ENCODE results near the gene SNRPA.
A peak's percentile ranks its signal among the peaks of the same experiment; 100 is the strongest.
"Not testable (repeated sequence)": the region's sequence is repeated elsewhere in the genome, so short reads cannot be mapped to it uniquely, and the experiment has no call there.

Gene SNRPA

DNA sequence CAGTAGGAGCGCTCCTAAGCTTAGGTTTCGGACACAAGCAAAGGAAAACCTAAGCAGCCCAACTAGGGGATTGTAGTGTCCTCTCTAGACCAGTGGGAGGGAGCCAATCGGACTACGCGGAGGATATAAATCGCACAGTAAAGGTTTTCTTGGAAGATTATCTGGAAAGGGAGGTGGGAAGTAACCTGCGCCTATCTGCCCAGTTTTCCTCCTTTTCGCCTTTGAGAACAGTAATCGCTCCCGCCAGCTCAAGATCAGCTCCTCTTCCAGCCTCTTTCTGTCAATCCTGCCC, 26.6 kb downstream of the SNRPA start:
- no peak for DNase-seq (ENCODE audit: low spot score)

DNA sequence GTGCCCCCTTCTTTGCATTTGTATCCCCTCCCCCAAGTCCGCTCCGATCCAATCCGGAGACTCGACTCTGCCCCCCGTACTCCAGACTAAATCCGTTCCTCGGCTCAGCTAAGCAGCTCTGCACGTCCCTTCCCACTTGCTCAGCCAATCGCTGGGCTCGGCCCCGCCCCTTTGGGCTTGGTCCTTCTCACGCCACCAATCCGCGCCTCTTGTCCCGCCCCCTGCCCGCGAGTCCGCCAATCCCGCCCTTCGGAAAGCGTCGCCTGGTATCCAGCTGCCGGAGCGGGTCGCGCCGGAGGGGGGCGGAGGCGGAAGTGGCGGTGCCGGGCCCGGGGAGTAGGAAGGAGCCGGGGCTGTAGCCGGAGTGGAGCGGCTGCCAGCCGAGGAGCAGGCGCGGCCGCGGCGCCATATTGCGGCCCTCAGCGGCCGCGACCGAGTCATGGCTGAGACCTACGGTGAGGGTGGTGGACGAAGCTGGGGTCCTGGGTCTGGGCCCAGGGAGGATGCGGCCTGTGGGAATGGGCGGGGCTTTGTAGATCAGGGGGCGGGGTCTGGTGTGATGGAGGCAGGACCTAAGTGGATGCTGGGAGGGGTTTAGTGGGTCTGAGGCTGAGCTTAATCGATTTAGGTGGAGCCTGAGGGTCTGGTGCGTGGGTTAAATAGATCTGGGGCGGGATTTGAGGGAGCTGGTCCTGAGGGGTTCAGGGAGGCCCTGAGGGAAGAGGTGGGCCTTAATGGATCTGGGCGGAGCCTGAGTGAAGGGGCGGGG, 27.1 kb downstream of the SNRPA start, which contains the start of gene RAB4B:
Gene RAB4B, plus strand, starts transcription at position 311 of the 769 bp plus-strand sequence. Its CDS starts 129 bp downstream, at position 440.
- peak; percentile 100 for DNase-seq (ENCODE audit: low spot score)

DNA sequence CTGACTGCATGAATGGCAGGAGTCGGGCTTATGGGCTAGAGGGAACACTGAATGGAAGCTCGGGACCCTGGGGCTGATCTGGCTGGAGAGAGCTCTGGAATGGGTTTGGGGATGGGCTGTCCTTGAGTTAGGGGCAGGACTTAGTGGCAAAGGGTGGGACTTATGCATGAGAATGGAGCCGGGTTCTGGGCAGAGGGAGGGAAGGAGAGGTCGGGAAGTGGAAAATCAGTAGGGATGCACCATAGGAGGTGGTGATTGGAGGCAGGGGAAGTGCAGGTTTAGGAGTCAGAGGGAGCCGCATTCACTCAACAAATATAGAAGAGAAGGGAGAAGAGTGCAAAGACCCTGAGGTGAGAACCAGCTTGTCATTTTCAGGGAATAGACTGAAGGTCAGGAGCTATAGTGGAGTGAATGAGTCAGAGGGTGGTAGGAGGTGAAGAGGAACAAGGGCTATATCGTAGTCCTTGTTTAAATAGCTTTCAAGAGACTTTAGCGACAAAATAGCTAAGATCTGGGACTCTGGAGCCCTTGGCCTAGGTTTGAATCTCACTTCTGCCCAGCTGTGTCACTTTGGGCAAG, 27.8 kb downstream of the SNRPA start:
- no peak for DNase-seq (ENCODE audit: low spot score)

DNA sequence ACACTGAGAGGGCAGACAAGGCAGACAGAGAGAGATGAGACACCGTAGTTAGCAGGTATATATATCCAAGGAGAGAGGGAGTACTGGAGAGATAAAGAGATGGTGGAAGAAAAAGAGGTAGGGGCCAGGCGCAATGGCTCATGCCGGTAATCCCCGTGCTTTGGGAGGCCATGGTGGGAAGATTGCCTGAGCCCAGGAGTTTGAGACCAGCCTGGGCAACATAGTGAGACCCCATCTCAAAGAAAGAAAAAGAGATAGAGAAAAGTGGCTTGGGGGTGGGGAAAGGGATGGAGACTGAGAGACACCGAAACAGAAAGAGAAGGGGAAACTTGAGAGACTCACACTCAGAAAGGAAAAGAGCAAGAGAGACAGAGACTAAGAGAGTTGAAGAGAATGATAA, 29.6 kb downstream of the SNRPA start:
- no peak for DNase-seq (ENCODE audit: low spot score)

DNA sequence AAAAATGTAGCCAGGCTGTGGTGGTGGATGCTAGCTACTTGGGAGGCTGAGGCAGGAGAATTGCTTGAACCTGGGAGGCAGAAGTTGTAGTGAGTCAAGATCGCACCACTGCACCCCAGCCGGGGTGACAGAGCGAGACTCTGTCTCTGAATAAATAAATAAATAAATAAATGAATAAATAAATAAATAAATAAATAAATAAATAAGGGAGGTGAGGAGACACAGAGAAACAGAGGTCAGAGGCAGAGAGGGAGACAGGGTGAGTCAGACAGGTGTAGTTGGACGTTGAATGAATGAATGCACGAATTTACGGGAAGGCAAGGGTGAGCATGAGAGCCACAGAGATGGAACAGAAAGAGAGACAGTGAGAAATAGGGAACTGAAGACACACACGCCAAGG, 30.1 kb downstream of the SNRPA start:
- DNase-seq (ENCODE audit: low spot score): no peak

DNA sequence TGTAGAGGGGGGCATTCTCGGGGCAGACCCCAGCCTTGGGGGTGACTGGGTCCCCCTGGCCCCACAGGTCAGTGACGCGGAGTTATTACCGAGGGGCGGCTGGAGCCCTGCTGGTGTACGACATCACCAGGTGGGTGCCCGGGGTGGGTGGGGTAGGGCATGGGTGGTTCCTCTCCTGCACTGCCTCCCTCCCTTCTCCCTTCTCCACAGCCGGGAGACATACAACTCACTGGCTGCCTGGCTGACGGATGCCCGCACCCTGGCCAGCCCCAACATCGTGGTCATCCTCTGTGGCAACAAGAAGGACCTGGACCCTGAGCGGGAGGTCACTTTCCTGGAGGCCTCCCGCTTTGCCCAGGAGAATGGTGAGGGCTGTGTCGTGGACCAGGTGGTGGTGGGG, 32.7 kb downstream of the SNRPA start:
- DNase-seq (ENCODE audit: low spot score): no peak

DNA sequence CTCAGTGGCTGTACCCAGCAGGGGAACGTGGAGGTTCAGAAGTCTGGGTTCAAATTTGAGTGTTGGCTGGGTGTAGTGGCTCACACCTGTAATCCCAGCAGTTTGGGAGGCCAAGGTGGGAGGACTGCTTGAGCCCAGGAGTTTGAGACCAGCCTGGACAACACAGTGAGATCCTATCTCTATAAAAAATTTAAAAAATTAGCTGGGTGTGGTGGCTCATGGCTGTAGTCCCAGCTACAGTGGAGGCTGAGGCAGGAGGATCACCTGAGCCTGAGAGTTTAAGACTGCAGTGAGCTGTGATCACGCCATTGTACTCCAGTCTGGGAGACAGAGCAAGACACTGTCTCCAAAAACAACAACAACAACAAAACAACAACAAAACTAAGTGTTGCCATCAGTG, 33.1 kb downstream of the SNRPA start:
- DNase-seq (ENCODE audit: low spot score): not testable (repeated sequence)

DNA sequence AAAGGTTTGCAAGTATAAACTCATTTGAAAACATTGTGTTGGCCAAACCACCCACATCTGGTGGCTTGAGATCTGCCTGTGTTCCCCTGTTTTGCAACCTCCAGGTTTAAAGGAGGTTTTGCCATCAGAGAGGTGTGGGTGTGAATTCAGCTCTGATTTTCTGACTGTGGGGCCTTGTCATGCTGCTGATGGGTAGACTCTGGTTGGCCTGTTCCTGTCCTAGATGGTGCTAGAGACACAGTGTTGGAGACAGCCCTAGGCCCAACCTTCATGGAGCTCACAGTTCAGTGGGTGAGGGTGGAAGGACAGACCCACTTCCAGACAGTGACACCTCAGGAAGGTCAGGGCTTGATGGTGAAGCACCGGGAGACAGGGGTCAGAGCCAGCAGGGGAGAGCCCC, 34.5 kb downstream of the SNRPA start:
- DNase-seq (ENCODE audit: low spot score): no peak

DNA sequence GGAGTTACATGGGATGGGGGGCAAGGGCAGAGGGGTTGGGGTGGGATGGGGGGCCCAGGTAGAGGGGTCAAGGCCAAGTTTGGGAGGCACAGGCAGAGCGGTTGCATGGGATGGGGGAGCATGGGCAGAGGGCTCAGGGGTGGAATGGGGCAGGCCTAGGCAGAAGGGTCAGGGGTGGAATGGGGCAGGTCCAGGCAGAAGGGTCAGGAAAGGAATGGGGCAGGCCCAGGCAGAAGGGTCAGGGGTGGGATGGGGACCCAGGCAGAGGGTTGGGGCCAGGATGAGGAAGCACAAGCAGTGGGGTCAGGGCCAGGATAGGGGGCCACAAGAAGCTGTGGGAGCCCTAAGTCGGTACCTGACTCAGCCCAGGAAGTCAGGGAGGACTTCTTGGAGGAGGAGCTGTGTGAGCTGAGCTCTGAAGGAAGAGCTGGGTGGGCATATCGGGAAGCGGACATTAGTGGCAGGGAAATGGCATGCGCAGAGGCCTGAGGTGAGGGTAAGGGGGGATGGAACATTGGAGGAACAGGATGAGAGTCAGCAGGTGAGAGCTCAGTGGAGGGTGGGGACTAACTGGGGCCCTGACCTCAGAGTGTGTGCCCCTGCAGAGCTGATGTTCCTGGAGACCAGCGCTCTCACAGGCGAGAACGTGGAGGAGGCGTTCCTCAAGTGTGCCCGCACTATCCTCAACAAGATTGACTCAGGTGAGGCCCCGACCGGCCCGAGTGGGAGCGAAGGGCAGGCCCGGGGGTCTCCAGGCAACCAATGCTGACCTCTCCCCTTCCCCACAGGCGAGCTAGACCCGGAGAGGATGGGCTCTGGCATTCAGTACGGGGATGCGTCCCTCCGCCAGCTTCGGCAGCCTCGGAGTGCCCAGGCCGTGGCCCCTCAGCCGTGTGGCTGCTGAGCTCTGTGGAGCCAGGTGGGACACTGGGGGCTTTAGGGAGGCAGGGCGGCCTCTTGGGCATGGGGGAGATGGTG, 35.3 kb downstream of the SNRPA start:
- no peak for DNase-seq (ENCODE audit: low spot score)

DNA sequence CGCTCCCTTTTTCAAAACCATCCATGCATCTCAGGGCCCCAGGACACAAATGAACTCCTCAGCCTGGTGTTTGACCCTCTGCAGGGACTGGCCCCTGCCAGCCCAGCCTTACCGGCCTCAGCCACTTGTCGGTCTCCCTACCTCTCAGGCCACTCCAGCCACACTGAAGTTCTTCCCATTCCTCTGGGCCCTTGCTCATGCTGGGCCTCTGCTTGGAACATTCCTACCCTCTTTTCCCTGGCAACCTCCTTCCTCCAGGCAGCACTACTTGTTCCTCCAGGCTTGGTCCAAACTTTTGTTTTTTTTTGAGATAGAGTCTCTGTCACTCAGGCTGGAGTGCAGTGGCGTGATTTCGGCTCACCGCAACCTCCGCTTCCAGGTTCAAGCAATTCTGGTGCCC, 40.3 kb downstream of the SNRPA start:
- no peak for DNase-seq (ENCODE audit: low spot score)

DNA sequence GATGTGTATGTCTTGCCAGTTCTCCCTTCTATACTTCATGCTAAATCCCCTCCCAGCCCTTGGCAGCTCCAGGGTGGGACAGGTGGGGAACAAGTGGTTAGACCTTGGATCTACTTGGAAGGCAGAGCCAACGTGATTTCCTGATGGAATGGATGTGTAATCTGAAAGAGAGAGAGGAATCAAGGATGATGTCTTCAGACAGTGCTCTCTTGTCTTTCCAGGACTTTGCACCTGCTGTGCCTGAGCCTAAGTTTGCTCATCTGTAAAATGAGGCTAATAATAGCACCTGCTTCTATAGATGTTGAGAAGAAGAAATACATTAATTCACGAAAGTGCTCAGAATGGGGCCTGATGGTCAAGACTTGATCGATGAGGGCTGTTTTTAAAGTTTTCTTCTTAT, 41.0 kb downstream of the SNRPA start:
- DNase-seq (ENCODE audit: low spot score): no peak

DNA sequence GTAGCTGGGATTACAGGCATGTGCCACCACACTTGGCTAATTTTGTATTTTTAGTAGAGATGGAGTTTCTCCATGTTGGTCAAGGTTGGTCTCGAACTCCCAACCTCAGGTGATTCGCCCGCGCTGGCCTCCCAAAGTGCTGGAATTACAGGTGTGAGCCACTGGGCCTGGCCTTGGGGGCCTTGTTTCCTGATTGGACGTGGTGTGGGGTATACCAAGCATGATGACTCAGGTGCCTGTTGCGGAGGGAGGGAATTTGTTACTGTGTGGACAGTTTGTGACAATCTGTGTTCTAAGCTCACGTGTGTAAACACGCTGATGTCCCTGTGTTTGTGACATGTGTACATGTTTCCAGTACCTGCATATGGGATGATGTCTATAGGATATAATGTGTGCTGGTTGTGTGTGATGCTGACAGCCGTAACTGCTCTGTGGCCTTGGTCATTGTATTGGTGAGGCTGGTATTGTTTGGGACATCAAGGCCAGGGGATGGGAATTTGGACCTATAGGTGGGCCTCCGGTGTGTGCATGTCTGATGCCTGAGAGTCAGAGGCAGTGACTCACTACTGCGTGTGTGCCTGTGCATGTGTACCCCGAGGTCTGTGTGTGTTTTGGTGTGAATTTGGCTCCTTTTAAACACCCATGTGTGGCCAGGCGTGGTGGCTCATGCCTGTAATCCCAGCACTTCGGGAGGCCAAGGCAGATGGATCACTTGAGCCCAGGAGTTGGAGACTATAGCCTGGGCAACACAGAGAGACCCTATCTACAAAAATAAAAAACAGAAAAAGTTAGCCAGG, 46.4 kb downstream of the SNRPA start:
- no peak for DNase-seq (ENCODE audit: low spot score)

DNA sequence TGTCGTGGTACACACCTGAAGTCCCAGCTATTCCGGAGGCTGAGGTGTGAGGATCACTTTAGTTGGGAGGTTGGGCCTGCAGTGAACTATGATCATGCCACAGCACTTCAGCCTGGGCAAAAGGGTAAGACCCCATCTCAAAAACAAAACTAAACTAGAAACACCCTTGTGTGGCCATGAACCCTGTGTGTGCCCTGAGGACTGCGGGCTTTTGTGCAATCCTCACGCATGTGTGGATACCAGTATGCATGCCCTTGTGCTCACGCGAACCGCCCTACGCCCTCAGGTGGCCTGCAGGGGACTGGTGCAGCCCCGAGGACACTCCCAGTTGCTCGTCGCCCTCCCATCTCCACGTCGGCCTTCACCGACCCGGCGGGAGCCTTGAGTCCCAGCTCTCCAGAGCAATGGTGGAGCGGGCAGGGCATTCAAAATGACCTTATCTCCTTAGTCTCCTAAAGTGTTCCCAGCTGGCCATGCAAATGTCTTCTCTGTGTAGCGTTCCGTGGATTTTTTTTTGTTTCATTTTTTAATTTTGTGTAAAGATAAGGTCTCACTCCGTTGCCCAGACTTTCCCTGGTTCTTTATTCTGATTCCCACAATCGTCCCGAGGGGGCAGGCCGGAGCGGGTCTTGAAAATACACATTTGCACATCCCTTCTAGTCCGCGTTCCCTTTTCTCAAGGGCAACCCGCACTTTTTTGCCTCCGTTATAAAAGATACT, 47.1 kb downstream of the SNRPA start:
- no peak for DNase-seq (ENCODE audit: low spot score)

DNA sequence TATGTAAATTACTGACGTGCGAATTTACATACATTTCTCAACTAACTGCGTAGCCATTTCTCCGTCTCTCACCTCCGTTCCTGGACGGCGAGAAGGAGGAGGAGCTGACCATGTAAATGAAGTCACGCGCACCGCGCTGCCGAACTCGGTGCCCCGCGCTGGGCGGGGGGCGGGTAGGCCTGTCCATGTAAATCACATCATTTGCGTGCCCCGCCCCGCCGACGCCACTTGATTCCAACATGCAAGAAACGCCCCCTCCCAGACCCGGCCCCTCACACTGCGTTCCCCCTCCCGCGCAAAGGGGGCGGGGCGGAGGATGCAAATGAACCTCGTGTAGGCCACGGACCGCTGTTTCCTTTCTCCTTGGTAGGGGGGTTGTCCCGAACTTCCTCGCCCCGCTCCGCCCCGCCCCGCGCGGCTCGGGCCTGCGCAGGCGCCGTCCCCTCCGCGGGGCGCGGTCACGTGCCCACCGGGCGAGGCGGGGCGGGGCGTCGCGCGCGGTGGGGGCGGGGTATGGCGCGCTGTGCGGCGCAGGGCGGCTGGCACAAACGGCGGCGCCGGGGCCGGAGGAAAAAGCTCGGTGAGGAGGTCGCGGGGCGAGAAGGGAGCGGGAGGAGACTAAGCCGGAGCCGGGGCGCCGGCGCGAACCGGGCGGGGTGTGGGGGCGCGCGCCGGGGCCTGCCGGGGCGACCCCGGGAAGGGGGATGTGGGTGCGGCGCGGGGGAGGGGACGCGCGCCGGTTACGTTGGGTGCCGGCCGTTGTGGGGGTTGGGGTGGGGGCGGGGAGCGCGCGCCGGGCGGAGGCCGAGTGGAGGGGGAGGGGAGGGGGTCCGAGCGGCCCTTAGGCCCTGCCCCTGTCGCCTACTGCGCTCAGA, 47.9 kb downstream of the SNRPA start, which contains the start of gene EGLN2:
Gene EGLN2, plus strand, starts transcription at position 509 of the 875 bp plus-strand sequence. CDS start 1,382 bp downstream, outside the sequence.
- DNase-seq (ENCODE audit: low spot score): peak; percentile 100

DNA sequence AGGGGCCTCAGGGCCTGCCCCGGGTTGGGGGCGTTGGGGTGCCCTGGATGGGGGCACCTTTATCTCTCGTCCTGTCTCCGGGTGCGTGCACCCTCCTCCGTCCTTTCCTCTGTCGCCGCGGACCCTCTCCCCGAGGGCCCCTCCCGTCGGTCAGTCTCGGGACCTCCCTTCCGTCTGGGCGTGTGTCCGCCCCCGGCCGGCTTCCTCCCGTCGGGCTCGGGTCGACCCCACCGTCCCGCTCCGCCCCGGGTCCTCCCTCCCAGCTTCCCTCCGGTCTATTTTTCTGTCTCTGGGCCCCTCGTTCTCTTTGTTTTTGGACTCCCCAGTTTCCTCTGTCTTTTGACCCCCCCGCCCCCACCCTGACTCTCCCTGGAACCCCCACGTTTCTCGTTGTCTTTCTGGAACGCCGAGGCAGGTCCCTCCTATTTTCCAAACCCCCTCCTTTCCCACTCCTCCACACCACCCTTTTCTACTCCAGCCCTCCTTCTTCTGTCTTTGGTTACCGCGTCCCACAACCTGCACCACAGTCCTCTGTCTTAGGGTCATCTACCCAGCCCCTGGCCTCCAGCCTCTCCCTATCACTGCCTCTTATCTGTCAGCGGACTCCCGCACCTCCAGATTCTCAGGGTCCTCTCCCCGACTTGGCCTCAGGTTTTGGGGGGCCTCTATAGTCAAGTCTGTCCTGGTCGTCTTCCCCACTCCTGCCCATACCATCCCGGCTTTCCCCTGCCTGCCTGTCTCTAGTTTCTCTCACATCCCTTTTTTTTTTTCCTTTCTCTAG, 48.7 kb downstream of the SNRPA start:
- no peak for DNase-seq (ENCODE audit: low spot score)

DNA sequence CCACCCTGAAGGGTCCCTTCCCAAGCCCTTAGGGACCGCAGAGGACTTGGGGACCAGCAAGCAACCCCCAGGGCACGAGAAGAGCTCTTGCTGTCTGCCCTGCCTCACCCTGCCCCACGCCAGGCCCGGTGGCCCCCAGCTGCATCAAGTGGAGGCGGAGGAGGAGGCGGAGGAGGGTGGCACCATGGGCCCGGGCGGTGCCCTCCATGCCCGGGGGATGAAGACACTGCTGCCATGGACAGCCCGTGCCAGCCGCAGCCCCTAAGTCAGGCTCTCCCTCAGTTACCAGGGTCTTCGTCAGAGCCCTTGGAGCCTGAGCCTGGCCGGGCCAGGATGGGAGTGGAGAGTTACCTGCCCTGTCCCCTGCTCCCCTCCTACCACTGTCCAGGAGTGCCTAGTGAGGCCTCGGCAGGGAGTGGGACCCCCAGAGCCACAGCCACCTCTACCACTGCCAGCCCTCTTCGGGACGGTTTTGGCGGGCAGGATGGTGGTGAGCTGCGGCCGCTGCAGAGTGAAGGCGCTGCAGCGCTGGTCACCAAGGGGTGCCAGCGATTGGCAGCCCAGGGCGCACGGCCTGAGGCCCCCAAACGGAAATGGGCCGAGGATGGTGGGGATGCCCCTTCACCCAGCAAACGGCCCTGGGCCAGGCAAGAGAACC, 49.5 kb downstream of the SNRPA start:
- no peak for DNase-seq (ENCODE audit: low spot score)

DNA sequence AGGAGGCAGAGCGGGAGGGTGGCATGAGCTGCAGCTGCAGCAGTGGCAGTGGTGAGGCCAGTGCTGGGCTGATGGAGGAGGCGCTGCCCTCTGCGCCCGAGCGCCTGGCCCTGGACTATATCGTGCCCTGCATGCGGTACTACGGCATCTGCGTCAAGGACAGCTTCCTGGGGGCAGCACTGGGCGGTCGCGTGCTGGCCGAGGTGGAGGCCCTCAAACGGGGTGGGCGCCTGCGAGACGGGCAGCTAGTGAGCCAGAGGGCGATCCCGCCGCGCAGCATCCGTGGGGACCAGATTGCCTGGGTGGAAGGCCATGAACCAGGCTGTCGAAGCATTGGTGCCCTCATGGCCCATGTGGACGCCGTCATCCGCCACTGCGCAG, 50.0 kb downstream of the SNRPA start:
- DNase-seq (ENCODE audit: low spot score): no peak

DNA sequence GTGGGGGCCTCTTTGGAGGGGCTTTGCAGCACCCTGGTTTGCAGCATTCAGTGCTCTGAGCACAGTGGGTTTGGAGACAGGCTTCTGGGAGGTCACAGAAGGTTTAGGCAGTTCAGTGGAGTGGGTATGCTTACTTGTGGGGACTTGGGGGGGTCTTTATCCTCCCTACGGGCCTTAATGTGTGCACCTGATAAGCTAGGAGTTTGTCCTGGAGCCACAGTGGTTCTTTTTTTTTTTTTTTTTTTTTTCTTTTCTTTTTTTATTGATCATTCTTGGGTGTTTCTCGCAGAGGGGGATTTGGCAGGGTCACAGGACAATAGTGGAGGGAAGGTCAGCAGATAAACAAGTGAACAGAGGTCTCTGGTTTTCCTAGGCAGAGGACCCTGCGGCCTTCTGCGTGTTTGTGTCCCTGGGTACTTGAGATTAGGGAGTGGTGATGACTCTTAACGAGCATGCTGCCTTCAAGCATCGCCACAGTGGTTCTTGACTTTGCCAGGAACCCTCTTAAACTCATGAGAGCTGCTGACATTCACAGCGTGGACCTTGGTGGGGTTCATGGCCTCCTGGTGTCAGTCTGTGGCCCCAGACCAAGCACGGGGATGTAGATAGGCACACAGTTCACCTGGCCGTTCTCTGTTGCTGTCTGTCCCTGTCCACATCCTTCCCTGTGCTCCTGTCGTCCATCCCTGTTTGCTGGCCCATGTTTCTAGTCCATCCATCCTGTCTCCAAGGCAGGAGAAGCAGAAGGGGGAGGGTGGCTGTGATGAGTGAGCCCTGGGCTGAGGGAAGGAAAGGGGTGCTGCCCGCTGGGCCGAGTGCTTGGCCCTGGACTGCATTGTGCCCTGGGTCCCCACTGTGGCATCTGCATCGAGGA, 50.7 kb downstream of the SNRPA start:
- DNase-seq (ENCODE audit: low spot score): no peak
